ENCODE measurements around the gene TRHDE. TPM values are rescaled to one million over a fixed set of nuclear protein-coding genes. Genes with fewer than 3 reads are reported as not detected.

TRHDE gene
- total RNA-seq, 1 donor from 2014 or later, result 34.9 TPM

DNA sequence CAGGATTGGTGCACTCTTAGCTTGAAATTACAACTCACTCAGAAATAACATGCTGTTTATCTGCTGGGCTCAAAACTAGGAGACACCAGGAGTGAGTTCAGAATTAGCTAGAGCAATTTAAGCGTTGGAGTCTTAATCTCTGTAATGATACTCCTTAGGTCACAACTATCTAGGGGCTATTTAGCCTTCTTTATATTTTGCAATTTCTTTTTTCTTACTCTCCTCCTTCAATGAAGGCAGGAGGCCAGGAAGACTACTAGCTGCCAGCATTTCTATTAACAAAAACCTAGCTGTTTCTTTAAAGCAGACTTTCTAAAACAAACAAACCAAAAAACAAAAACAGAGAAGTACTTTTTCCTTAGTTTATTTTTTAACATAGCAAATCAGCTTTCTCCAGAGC is 226.2 kb downstream of the TRHDE start:
- intact Hi-C loops (cut with DNase I), result no loop called here
- no peaks in the 10 kb centered on the region for H3K36me3 ChIP-seq
- H3K27ac ChIP-seq, result no peak overlapping the region
- no peak overlapping the region for H3K4me3 ChIP-seq
- no peaks in the 10 kb centered on the region for H3K27me3 ChIP-seq
- DNase-seq (ENCODE audit: extremely low spot score in 2 of 2), result no peak
- no peaks in the 10 kb centered on the region for H3K4me1 ChIP-seq
- TF ChIP-seq POLR2AphosphoS5 (IDR thresholded peaks at IDR 0.05; ENCODE audit: insufficient read depth in 1 of 2, low read depth in 1 of 2), result no peak
- no peak for TF ChIP-seq POLR2A (IDR thresholded peaks at IDR 0.05)
- TF ChIP-seq, protein P1, sequence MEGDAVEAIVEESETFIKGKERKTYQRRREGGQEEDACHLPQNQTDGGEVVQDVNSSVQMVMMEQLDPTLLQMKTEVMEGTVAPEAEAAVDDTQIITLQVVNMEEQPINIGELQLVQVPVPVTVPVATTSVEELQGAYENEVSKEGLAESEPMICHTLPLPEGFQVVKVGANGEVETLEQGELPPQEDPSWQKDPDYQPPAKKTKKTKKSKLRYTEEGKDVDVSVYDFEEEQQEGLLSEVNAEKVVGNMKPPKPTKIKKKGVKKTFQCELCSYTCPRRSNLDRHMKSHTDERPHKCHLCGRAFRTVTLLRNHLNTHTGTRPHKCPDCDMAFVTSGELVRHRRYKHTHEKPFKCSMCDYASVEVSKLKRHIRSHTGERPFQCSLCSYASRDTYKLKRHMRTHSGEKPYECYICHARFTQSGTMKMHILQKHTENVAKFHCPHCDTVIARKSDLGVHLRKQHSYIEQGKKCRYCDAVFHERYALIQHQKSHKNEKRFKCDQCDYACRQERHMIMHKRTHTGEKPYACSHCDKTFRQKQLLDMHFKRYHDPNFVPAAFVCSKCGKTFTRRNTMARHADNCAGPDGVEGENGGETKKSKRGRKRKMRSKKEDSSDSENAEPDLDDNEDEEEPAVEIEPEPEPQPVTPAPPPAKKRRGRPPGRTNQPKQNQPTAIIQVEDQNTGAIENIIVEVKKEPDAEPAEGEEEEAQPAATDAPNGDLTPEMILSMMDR (IDR thresholded peaks at IDR 0.05), result no peak
- H3K9me3 ChIP-seq, result no peaks in the 10 kb centered on the region

DNA sequence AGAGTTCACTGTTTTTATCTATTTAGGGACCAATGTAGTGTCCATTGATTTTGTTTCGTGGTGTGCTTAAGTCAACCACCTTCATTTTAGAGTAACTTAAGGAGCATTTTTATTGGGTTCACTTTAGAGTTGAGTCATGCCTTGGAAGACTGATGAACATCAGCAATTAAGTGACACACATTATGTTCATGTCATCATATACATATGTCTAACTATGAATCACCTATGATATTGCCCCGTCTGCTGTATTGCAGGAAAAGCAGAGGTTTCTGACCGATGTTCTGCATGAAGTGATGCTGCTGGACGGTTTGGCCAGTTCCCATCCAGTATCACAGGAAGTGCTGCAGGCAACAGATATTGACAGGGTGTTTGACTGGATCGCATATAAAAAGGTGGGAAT is 227.1 kb downstream of the TRHDE start:
- no peaks in the 10 kb centered on the region for H3K27me3 ChIP-seq
- TF ChIP-seq, protein P1 (IDR thresholded peaks at IDR 0.05), result no peak
- TF ChIP-seq POLR2A (IDR thresholded peaks at IDR 0.05) (no peak), POLR2AphosphoS5 (IDR thresholded peaks at IDR 0.05; ENCODE audit: insufficient read depth in 1 of 2, low read depth in 1 of 2) (no peak)
- no peaks in the 10 kb centered on the region for H3K36me3 ChIP-seq
- H3K9me3 ChIP-seq, result no peaks in the 10 kb centered on the region
- H3K4me3 ChIP-seq, result no peak overlapping the region
- no peak overlapping the region for H3K27ac ChIP-seq
- no peak for DNase-seq (ENCODE audit: extremely low spot score in 2 of 2)
- no peaks in the 10 kb centered on the region for H3K4me1 ChIP-seq
- intact Hi-C loops (cut with DNase I), result no loop called here

DNA sequence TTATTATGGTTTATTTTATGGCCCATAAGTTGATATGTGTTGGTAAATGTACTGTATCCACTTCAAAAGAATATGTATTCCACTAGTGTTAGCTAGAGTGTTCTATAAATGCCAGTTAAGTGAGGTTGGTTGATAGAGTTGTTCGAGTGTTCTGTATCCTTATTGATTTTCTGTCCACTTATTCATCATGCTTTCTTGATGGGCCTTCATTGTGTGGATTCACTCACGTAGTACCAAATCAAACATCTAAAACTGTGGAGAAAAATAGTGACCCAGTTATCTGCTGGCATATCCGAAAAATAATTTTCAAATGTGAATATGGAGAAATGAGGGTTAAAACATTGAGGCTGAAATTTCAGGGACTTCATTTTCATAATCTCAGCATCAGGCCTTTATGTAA is 230.4 kb downstream of the TRHDE start:
- Histone ChIP-seq H3K36me3 (no peaks in the 10 kb centered on the region), H3K4me1 (no peaks in the 10 kb centered on the region), H3K27ac (no peak overlapping the region), H3K9me3 (no peaks in the 10 kb centered on the region), H3K27me3 (no peaks in the 10 kb centered on the region), H3K4me3 (no peak overlapping the region)
- intact Hi-C loops (cut with DNase I), result no loop called here
- DNase-seq (ENCODE audit: extremely low spot score in 2 of 2), result no peak
- TF ChIP-seq, protein P1 (IDR thresholded peaks at IDR 0.05), result no peak
- no peak for TF ChIP-seq POLR2A (IDR thresholded peaks at IDR 0.05)

DNA sequence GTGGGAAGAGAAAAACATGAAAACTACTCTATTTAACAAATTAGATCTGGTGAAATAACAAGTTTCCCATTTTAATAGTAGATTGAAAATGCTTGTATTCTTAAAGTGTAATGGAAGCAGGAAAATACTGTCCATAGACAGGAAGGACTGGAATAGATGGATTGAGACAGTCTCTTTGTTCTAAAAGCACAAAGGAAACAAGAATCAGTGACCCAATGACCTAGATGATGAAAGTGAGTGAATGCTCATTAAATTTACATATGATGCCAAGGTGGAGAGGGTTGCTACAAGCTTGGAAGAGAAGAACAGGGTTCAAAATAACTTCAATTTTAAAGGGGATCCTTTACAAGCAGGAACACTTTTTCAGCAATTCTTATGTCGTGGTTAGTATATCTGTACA is 233.1 kb downstream of the TRHDE start:
- intact Hi-C loops (cut with DNase I), result no loop called here
- H3K4me1 ChIP-seq, result no peaks in the 10 kb centered on the region
- no peak overlapping the region for H3K27ac ChIP-seq
- no peak overlapping the region for H3K4me3 ChIP-seq
- H3K9me3 ChIP-seq, result no peaks in the 10 kb centered on the region
- no peak for DNase-seq (ENCODE audit: extremely low spot score in 2 of 2)
- H3K27me3 ChIP-seq, result no peaks in the 10 kb centered on the region
- no peaks in the 10 kb centered on the region for H3K36me3 ChIP-seq
- TF ChIP-seq POLR2A (IDR thresholded peaks at IDR 0.05), result no peak
- no peak for TF ChIP-seq POLR2AphosphoS5 (IDR thresholded peaks at IDR 0.05; ENCODE audit: insufficient read depth in 1 of 2, low read depth in 1 of 2)
- TF ChIP-seq, protein P1 (IDR thresholded peaks at IDR 0.05), result no peak

DNA sequence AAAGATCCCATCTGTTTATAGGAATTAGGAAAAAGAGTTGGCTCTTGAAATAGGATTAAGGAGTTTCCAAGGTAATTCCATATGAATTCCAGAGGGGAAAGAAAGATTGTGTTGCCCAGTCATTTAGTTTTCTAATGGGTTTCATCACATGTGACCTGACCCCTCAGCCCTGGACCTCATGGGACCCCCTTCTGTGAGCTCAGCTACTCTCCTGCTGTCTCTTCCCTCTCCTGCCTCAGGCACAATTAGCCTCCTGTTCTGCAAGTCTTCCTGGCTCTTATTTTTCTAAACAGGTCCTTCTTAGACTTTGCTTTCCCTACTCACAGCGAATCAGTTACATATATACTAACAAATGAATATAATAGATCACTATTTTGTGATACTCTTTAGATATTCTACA is 237.7 kb downstream of the TRHDE start:
- TF ChIP-seq POLR2A (IDR thresholded peaks at IDR 0.05) (no peak), POLR2AphosphoS5 (IDR thresholded peaks at IDR 0.05; ENCODE audit: insufficient read depth in 1 of 2, low read depth in 1 of 2) (no peak)
- TF ChIP-seq, protein P1 (IDR thresholded peaks at IDR 0.05), result no peak
- intact Hi-C loops (cut with DNase I), result no loop called here
- no peak overlapping the region for H3K27ac ChIP-seq
- no peak overlapping the region for H3K4me3 ChIP-seq
- no peaks in the 10 kb centered on the region for H3K27me3 ChIP-seq
- H3K36me3 ChIP-seq, result no peaks in the 10 kb centered on the region
- no peak for DNase-seq (ENCODE audit: extremely low spot score in 2 of 2)
- no peaks in the 10 kb centered on the region for H3K4me1 ChIP-seq
- no peaks in the 10 kb centered on the region for H3K9me3 ChIP-seq

Measured in vagina (tissue), 2 donors.